ENCODE results near the gene DDTL.

- TF ChIP-seq CTCF (conservative IDR thresholded peaks at IDR 0.05; ENCODE audit: low read length), result no peak
- no peak for TF ChIP-seq EZH2phosphoT487 (IDR thresholded peaks at IDR 0.05; ENCODE audit: borderline replicate concordance)
Measured at GRCh38 chr22:24002851-24003250, 36.2 kb downstream of the DDTL start.

Measured in Loucy (cell line).